T47D (cell line): ENCODE results near the gene PRKD3.
"Not testable (repeated sequence)": the region's sequence is repeated elsewhere in the genome, so short reads cannot be mapped to it uniquely, and the experiment has no call there.

Experiments
- DNase-seq, 2 experiments: peaks; one replicate each; pipeline versions ENCODE4 v3.0.0 to v3.0.0-alpha.2; 2011 to 2012; ENCODE audit warnings: low read depth in 1 of 2, low spot score in 1 of 2
- JUND ChIP-seq: IDR thresholded peaks from 2 replicates; pipeline ENCODE4 v1.6.1; 2012; ENCODE audit warnings: low read depth
- in situ Hi-C: cut with HindIII; loops from 2 replicates; pipeline ENCODE4 v1.10.0; 2016; ENCODE audit warnings: low sequenced_read_pairs, low pct_unique_long_range_greater_than_20kb

Gene PRKD3

DNA sequence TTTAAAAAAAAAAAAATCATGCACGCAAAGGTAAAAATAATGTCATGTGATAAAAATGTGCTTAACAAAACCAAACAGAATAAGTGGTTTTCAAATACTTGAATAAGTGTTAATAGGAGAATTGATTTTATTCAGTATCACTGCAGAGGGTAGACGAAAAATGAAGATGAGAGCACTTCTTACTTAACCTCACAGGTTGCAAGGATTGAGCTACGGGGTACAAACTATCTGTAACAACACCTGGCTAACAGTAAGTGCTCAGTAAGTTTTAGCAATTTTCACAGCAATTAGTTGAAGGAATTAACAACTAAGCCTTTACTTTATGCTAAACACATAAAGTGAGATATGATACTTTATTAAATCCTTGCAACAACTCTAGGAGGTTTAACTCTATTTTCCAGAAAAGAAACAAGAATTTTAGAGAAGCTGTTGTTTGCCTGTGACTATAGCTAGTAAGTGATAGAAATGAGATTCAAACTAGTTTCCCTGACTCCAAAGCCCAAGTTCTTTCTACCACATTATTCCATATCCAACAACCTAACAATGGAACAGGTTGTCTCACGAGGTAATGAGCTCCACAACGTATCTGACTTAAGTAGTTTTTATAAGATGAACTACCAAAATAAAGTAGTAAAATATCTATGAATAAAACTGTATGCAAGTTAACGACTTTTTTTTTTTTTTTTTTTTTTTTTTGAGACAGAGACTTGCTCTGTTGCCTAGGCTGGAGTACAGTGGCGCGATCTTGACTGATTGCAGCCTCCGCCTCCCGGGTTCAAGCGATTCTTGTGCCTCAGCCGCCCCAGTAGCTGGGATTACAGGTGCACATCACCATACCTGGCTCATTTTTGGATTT lies 4.7 kb downstream of the PRKD3 start:
- in situ Hi-C loops = no loop called here
- no peak for DNase-seq
- TF ChIP-seq JUND = no peak

DNA sequence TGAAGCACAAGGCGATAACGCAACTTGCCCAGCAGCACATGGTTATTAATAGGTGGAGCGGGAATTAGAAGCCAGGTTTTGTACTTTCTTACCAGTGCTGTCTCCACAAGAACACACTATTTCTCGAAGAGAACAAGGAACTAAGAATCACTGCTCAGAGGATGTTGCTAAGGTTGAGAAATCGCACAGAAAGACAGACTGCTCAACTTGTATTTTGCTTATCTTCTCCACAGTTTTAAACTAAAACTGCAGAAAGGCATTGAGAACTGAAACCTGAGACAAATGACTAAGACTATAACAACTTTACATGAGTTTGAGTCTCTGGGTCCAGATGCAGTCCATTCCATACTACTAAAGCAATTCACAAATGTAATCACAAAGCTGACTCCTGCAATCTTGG lies 6.2 kb downstream of the PRKD3 start:
- in situ Hi-C loops = no loop called here
- no peak for TF ChIP-seq JUND
- no peak for DNase-seq

- no peak for TF ChIP-seq JUND
- in situ Hi-C loops = no loop called here
- no peak for DNase-seq
Measured at GRCh38 chr2:37317746-37318145, 6.9 kb downstream of the PRKD3 start.

DNA sequence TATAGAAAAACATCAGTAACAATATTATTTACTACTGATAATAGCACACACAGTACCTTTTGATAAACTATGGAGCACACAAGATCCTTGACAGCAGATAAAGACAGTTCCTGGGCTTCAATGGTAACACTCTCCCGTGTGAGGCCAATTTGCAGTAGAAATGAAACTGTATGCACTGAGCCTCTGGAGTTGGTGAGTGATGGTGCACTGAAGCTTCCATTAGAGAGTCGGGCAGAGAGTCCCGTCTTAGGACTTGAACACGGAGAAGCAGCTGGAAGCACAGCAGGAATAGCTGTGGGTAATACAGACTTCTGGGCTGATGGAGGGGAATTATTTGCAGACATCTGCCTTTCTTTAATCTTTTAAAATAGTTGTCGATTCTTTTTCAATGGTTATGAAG lies 8.5 kb downstream of the PRKD3 start:
- in situ Hi-C loops = no loop called here
- no peak for DNase-seq
- no peak for TF ChIP-seq JUND

DNA sequence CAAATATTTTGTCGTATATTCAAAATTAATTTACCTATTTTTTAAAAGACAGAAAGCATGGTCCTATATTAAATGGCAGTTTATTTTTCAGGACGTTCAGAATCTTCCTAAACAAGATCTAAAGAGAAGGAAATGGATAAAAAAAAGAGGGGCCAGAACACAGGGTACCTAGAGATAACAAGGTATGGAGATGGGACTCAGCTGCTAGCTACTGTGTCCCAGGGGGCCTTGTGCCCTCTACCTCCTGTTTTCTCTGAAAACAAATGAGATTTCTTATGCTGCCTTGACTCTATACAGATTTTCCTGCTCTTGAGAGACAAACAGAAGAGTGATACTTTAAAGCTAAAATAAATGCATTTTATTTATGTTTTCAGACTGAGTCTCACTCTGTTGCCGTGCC lies 9.3 kb downstream of the PRKD3 start:
- no peak for DNase-seq
- in situ Hi-C loops = no loop called here
- no peak for TF ChIP-seq JUND

DNA sequence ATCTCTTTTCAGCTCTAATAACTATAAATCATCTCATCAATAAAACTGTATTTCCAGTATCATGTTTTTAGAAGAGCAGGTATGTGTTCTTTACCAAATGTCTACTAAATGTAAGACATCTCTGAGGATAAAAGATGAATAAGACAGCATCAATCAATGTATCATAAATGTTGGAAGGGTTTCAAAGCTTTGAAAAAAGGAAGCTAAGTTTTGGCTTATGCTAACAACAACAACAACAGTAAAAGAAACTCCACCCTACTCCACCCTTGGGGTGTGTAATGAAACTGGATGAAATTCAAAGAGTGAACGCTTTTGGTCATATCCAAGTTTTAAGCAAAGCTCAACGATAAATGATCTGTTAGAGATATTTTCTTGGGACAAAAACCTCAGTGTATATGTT lies 17.1 kb downstream of the PRKD3 start:
- DNase-seq = no peak
- in situ Hi-C loops = no loop called here
- TF ChIP-seq JUND = no peak

GRCh38 chr2:37306024-37306423 lies 18.6 kb downstream of the PRKD3 start:
- DNase-seq = no peak
- in situ Hi-C loops = no loop called here
- no peak for TF ChIP-seq JUND

DNA sequence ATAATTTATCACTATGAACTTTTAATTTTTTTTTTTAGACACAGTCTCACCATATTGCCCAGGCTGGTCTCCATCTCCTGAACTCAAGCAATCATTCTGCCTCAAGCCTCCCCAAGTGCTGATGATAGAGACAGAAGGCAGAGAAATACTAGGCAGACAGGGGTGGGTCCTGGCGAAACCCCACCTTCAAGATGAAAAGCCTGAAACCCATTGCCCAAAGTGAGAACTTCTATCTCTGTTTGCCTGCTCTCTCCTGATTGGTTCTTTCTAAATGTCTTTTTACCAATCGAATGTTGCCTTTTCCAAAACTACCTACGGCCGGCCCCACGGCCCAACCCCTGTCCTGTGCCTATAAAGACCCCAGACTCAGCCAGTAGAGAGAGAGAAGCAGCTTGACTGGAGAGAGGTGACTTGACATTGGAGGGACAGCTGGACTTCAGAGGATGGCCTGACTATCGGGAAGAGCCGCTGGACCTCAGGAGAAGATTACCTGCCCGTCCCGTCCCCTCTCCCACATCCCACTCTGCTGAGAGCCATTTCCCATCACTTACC lies 21.9 kb downstream of the PRKD3 start:
- no peak for DNase-seq
- in situ Hi-C loops = no loop called here
- no peak for TF ChIP-seq JUND

GRCh38 chr2:37301408-37301807 lies 23.2 kb downstream of the PRKD3 start:
- DNase-seq = no peak
- no peak for TF ChIP-seq JUND
- in situ Hi-C loops = no loop called here

GRCh38 chr2:37300578-37300977 lies 24.1 kb downstream of the PRKD3 start:
- in situ Hi-C loops = no loop called here
- no peak for DNase-seq

DNA sequence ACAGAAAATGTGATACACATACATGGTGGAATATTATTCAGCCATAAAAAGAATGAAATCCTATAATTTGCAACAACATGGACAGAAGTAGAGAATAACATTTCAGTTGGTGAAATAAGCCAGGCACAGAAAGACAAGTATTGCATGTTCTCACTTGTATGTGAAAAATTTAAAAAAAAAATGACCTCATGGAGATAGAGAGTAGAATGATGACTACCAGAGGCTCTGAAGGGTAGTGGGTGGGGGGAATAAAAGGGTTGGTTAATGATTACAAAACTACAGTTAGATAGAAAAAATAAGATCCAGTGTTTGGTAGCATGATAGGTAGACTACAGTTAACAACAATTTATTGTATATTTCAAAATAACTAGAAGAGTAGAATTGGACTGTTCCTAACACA lies 24.5 kb downstream of the PRKD3 start:
- no peak for DNase-seq
- TF ChIP-seq JUND = no peak

More at GRCh38 chr2:37300578-37300977, 24.1 kb downstream of the PRKD3 start:
- TF ChIP-seq JUND = no peak

GRCh38 chr2:37297632-37298031 lies 27.0 kb downstream of the PRKD3 start:
- in situ Hi-C loops = no loop called here
- TF ChIP-seq JUND = no peak
- no peak for DNase-seq

More for the DNA sequence above, 24.5 kb downstream of the PRKD3 start:
- in situ Hi-C loops = no loop called here

- DNase-seq = no peak
- in situ Hi-C loops = no loop called here
- TF ChIP-seq JUND = no peak
Measured at GRCh38 chr2:37295469-37296073, 29.1 kb downstream of the PRKD3 start.

GRCh38 chr2:37294858-37295257 lies 29.8 kb downstream of the PRKD3 start:
- in situ Hi-C loops, DNase-seq: not testable (repeated sequence)
